Ovary (tissue), 9 donors: ENCODE results near the gene RIGI. TPM values are rescaled to one million over a fixed set of nuclear protein-coding genes. Genes with fewer than 3 reads are reported as not detected.

ENCODE experiments used
- DNase-seq, 5 donors: peaks; one replicate each; pipeline ENCODE4 v3.0.0-alpha.2; 2019 to 2020
- H3K27ac ChIP-seq, 2 donors: fragments of 200-600 bp; one replicate each; pipeline versions ENCODE4 v1.5.1 to v1.8.0; 2019 to 2022
- H3K27me3 ChIP-seq: fragments of 200-600 bp; one replicate; pipeline ENCODE4 v1.8.0; 2022
- H3K36me3 ChIP-seq: fragments of 200-600 bp; sonication (generic); one replicate; pipeline ENCODE4 v1.5.1; 2019
- H3K4me1 ChIP-seq: one replicate; pipeline ENCODE4 v1.8.1; 2013; ENCODE audit warnings: mild to moderate bottlenecking, moderate library complexity; ENCODE audit not compliant: insufficient read depth
- H3K4me3 ChIP-seq: fragments of 200-600 bp; sonication (generic); one replicate; pipeline ENCODE4 v1.5.1; 2017
- H3K9me3 ChIP-seq, 2 donors: fragments of 200-600 bp in 1 of 2; sonication (generic) in 1 of 2; one replicate each; pipeline versions ENCODE4 v1.5.1 to v1.8.1; 2013 to 2019; ENCODE audit warnings: mild to moderate bottlenecking in 1 of 2, moderate library complexity in 1 of 2
- CTCF ChIP-seq, 3 donors: fragments of 450-650 bp in 2 of 3; fragments of 200-600 bp in 1 of 3; IDR thresholded peaks; one replicate each; pipeline versions ENCODE4 v1.5.1 to v1.8.0; 2016 to 2022; ENCODE audit warnings: antibody characterized with exemption in 3 of 3, mild to moderate bottlenecking in 1 of 3
- EP300 ChIP-seq: sonication (generic); formaldehyde crosslinking; IDR thresholded peaks from one replicate; pipeline ENCODE4 v1.6.1; 2017; ENCODE audit warnings: antibody characterized with exemption
- POLR2A ChIP-seq: fragments of 450-650 bp; IDR thresholded peaks from one replicate; pipeline ENCODE4 v1.6.1; 2017; ENCODE audit warnings: antibody characterized with exemption, mild to moderate bottlenecking, moderate library complexity
- WGBS, 3 donors: extraction: QIAGEN DNeasy Blood & Tissue Kit in 1 of 3; methylation state at CpG; one replicate each; pipeline versions ENCODE4 v1.1.5 to v1.1.7; 2013 to 2017; 5-methylcytosine and 5-hydroxymethylcytosine counted together
- intact Hi-C, 4 donors: fragments of 100-400 bp; cut with DNase I; formaldehyde crosslinking; loops; one replicate each; pipeline versions ENCODE4 v1.11.0 to v1.15.1; 2022 to 2023
- polyA plus RNA-seq, 2 donors: library from polyadenylated mRNA; stranded (reverse); fragments of 200-250 nt in 1 of 2; fragments of 350-450 nt in 1 of 2; fragmentation: Illumina TruSeq in 1 of 2; extraction: RNeasy Lipid Tissue Mini Kit (QIAGEN cat#74804) in 1 of 2; gene quantifications; one replicate each; pipeline ENCODE4 v1.2.3, GENCODE V29; 2013 to 2014
- total RNA-seq, 7 donors: library from RNA; depleted of rRNA in 2 of 7; stranded (reverse); fragments of >200 nt in 2 of 7; fragmentation: NEBNext Ultra II Directional in 3 of 7; extraction: Animal tissue kit (Norgen Biotek cat#: 25700) in 3 of 7; gene quantifications; one replicate each; pipeline versions ENCODE4 v1.1.0 to v1.2.4, GENCODE V29; 2016 to 2023
- donor health status: DM: no; HTN: no; CAD: no; lungs with moderate emphysema.
- donor health status: DM: no; HTN: no; CAD: no.
- donor health status: Bipolar disorder and iron deficiency.
- donor health status: DM: yes; HTN: yes; CAD: no.
- donor health status: DM: no; HTN: no; CAD: no.
- donor health status: DM: yes; HTN: yes; CAD: no.

The RIGI gene
- total and polyA plus RNA-seq, 9 donors, result 5.4 to 16.7 (median 7.1) TPM

GRCh38 chr9:32486839-32487562 lies 39.0 kb downstream of the RIGI start:
- Histone ChIP-seq H3K4me1 (peaks cover 2% of the 10 kb centered on the region), H3K36me3 (no peaks in the 10 kb centered on the region), H3K27ac (no peak overlapping the region), H3K4me3 (no peak overlapping the region), H3K27me3 (no peaks in the 10 kb centered on the region), H3K9me3 (no peaks in the 10 kb centered on the region)
- no peak for TF ChIP-seq POLR2A
- TF ChIP-seq CTCF (IDR thresholded peaks at IDR 0.05), result no peak
- TF ChIP-seq EP300, result no peak
- 43 to 57% (median 46%) methylated on average over 2 of the region's 2 CpGs for WGBS, 3 donors
- no peak for DNase-seq
- intact Hi-C loops, result no loop called here

DNA sequence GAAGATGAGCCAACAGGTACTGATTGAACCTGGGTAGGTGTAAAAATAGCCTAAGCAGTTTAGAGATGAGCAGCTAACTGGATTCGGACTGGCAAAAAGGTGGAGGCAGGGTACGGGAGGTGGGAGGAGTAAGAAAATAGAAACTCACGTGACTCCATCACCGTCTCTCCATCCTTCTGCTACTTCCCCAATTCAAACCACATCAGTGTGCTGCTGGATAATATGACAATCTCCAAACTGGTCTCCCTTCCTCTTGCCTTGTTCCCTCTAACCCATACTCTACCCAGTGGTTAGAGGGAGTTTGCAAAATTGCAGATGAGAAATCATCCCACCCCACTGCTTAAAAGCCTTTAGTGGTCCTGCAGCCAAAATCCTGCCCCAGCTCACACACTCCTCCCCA lies 42.7 kb downstream of the RIGI start:
- H3K36me3 ChIP-seq, result no peaks in the 10 kb centered on the region
- H3K4me1 ChIP-seq, result peaks cover 2% of the 10 kb centered on the region
- DNase-seq, result no peak
- WGBS, 3 donors, result 93 to 95% (median 94%) methylated on average over 4 of the region's 4 CpGs
- H3K4me3 ChIP-seq, result no peak overlapping the region
- H3K27ac ChIP-seq, result no peak overlapping the region
- no peaks in the 10 kb centered on the region for H3K9me3 ChIP-seq
- TF ChIP-seq CTCF (IDR thresholded peaks at IDR 0.05) (no peak), EP300 (no peak), POLR2A (no peak)
- intact Hi-C loops, result no loop called here
- H3K27me3 ChIP-seq, result no peaks in the 10 kb centered on the region

Other genes starting within 250 kb of the RIGI start
- gene ACO1, start 141.6 kb downstream of the RIGI start, total RNA-seq, result 10 to 100 TPM; 21.8 to 46.3 (median 30.5) TPM
- 100 to 1,000 TPM in 1 of 2 donors, 10 to 100 TPM in 1; 15.6 to 111 TPM for gene ACO1, start 141.6 kb downstream of the RIGI start, polyA plus RNA-seq
- gene SMIM27, start 26.1 kb upstream of the RIGI start, total RNA-seq, result 10 to 100 TPM in 1 of 7 donors, 1 to 10 TPM in 6; 4.8 to 16.3 (median 9.2) TPM
- gene SMIM27, start 26.1 kb upstream of the RIGI start, polyA plus RNA-seq, result 10 to 100 TPM in 1 of 2 donors, 1 to 10 TPM in 1; 8.3 to 10.8 TPM
- 10 to 100 TPM; 18.8 to 31.8 (median 20.9) TPM for gene TOPORS, start 26.4 kb upstream of the RIGI start, total RNA-seq
- gene TOPORS, start 26.4 kb upstream of the RIGI start, polyA plus RNA-seq, result 10 to 100 TPM; 15.1 to 20.9 TPM
- gene NDUFB6, start 47.0 kb upstream of the RIGI start, total RNA-seq, result 10 to 100 TPM; 31.9 to 42.5 (median 38.8) TPM
- 10 to 100 TPM; 19.6 to 30.3 TPM for gene NDUFB6, start 47.0 kb upstream of the RIGI start, polyA plus RNA-seq
- under 1 TPM in 2 of 7 donors, not detected in 5; 0.05 TPM for gene TAF1L, start 109.5 kb upstream of the RIGI start, total RNA-seq
- gene TAF1L, start 109.5 kb upstream of the RIGI start, polyA plus RNA-seq, result under 1 TPM in 1 of 2 donors, not detected in 1; 0.03 TPM